ENCODE measurements around the gene ARL8A.

DNA sequence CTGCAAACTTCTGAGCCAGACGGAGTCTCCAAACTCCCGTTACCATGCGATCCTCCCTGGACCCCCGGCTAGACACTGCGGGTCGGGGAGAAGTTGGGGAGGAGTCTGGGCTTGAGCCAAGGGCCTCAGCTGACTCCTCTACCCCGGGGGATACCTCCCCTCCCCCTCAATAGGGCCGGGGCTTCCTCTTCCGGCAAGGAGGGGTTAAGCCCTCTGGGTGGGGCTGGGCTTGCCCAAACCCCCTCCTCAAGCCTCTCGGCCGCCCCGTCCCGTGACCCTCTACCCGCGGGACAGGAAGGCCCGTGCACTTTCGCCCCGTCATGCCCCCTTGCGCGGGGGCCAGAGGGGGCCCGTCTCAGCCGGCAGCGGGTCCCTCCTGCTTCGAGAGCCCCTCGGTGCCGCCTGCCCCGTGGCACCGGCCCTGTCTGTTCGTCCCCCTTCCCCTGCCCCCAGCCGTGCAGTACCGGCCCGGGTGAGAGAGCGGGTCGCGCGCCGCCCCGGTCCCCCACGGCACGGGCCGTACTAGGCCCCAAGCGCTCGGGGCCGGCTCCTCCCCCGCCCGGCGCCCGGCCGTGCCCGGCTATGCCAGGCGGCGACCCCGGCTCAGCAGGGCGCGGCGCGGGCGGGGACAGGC lies 652 bp downstream of the ARL8A start:
- TF ChIP-seq EZH2phosphoT487 (IDR thresholded peaks at IDR 0.05; ENCODE audit: borderline replicate concordance) (no peak), CTCF (conservative IDR thresholded peaks at IDR 0.05; ENCODE audit: low read length) (no peak)

Data from Loucy (cell line).